Activated CD8-positive, alpha-beta memory T cell treated with anti-CD3 and anti-CD28 coated beads for 1 hour (primary cell): ENCODE results near the gene ADAP1.

Experiments used
- DNase-seq, 2 donors: peaks; one replicate each; pipeline ENCODE4 v3.0.0-alpha.2; 2020; ENCODE audit warnings: low read depth in 1 of 2; ENCODE audit errors: extremely low read depth in 1 of 2

The ADAP1 gene

GRCh38 chr7:871900-872537 lies 82.5 kb downstream of the ADAP1 start:
- no peak for DNase-seq

GRCh38 chr7:869348-869747 lies 85.1 kb downstream of the ADAP1 start:
- DNase-seq, result no peak

GRCh38 chr7:868189-868486 lies 86.3 kb downstream of the ADAP1 start:
- no peak for DNase-seq

- DNase-seq, result no peak
Measured at GRCh38 chr7:867406-868188, 86.9 kb downstream of the ADAP1 start.

- DNase-seq, result no peak
Measured at GRCh38 chr7:867001-867405, 87.5 kb downstream of the ADAP1 start.

GRCh38 chr7:865921-866320 lies 88.6 kb downstream of the ADAP1 start:
- DNase-seq, result no peak

- DNase-seq, result no peak
Measured at GRCh38 chr7:863106-863505, 91.4 kb downstream of the ADAP1 start.

GRCh38 chr7:862157-862556 lies 92.3 kb downstream of the ADAP1 start:
- no peak for DNase-seq

GRCh38 chr7:861222-861621 lies 93.3 kb downstream of the ADAP1 start:
- no peak for DNase-seq

GRCh38 chr7:860149-860548 lies 94.3 kb downstream of the ADAP1 start:
- DNase-seq, result no peak

- DNase-seq, result no peak
Measured at GRCh38 chr7:859359-860030, 95.0 kb downstream of the ADAP1 start.

GRCh38 chr7:857661-858060 lies 96.8 kb downstream of the ADAP1 start:
- no peak for DNase-seq

- DNase-seq, result no peak
Measured at GRCh38 chr7:856444-857095, 97.9 kb downstream of the ADAP1 start.

- no peak for DNase-seq
Measured at GRCh38 chr7:855686-856369, 98.7 kb downstream of the ADAP1 start.

- DNase-seq, result no peak
Measured at GRCh38 chr7:854118-854775, 100.2 kb downstream of the ADAP1 start.

GRCh38 chr7:853366-854117 lies 100.9 kb downstream of the ADAP1 start:
- no peak for DNase-seq

- DNase-seq, result no peak
Measured at GRCh38 chr7:851204-851603, 103.3 kb downstream of the ADAP1 start.

GRCh38 chr7:849781-850180 lies 104.7 kb downstream of the ADAP1 start:
- no peak for DNase-seq

GRCh38 chr7:849145-849544 lies 105.3 kb downstream of the ADAP1 start:
- no peak for DNase-seq
